D341Med (cell line): ENCODE data around the gene USP16.
"Not testable (repeated sequence)": the region's sequence is repeated elsewhere in the genome, so short reads cannot be mapped to it uniquely, and the experiment has no call there.

Source experiments
- DNase-seq: peaks from one replicate; pipeline ENCODE4 v3.0.0; 2012; ENCODE audit warnings: low spot score

Gene USP16

GRCh38 chr21:29033871-29034270, 9.4 kb downstream of the USP16 start:
- DNase-seq, result no peak

GRCh38 chr21:29034678-29035077, 10.2 kb downstream of the USP16 start:
- no peak for DNase-seq

- DNase-seq, result no peak
Observed at GRCh38 chr21:29052224-29052623, 27.8 kb downstream of the USP16 start.

GRCh38 chr21:29053011-29053553, 28.6 kb downstream of the USP16 start:
- no peak for DNase-seq

- no peak for DNase-seq
Observed at GRCh38 chr21:29053656-29054055, 29.2 kb downstream of the USP16 start.

- no peak for DNase-seq
Observed at GRCh38 chr21:29055080-29055479, 30.6 kb downstream of the USP16 start.

- DNase-seq, result no peak
Observed at GRCh38 chr21:29056005-29056404, 31.5 kb downstream of the USP16 start.

- no peak for DNase-seq
Observed at GRCh38 chr21:29056538-29057050, 32.1 kb downstream of the USP16 start.

- DNase-seq, result no peak
Observed at GRCh38 chr21:29064850-29065481, 40.5 kb downstream of the USP16 start.

- peak; percentile 33 for DNase-seq
Observed at GRCh38 chr21:29072873-29073221, 48.4 kb downstream of the USP16 start.

GRCh38 chr21:29073222-29074006, 48.9 kb downstream of the USP16 start, which contains the start of gene CCT8:
Gene CCT8 (minus strand): TSS chr21:29073648. CDS start chr21:29073590, 58 bp downstream.
- DNase-seq, result peak; percentile 98

GRCh38 chr21:29074007-29074376, 49.5 kb downstream of the USP16 start:
- DNase-seq, result no peak

GRCh38 chr21:29074783-29075182, 50.3 kb downstream of the USP16 start:
- no peak for DNase-seq

GRCh38 chr21:29075706-29076466, 51.4 kb downstream of the USP16 start:
- no peak for DNase-seq

GRCh38 chr21:29076731-29077640, 52.5 kb downstream of the USP16 start:
- not testable (repeated sequence) for DNase-seq

- DNase-seq, result no peak
Observed at GRCh38 chr21:29077651-29078090, 53.2 kb downstream of the USP16 start.

GRCh38 chr21:29078869-29079767, 54.6 kb downstream of the USP16 start:
- DNase-seq, result no peak

GRCh38 chr21:29080454-29080941, 56.0 kb downstream of the USP16 start:
- no peak for DNase-seq

GRCh38 chr21:29082046-29082815, 57.8 kb downstream of the USP16 start:
- DNase-seq, result no peak
